Cardiac fibroblast (primary cell): Measurements from ENCODE around the gene HADHA.

Experiments used
- DNase-seq, 2 donors: peaks; one replicate each; pipeline versions ENCODE4 v3.0.0 to v3.0.0-alpha.2; 2010; ENCODE audit warnings: low read depth in 2 of 2
- H3K4me3 ChIP-seq, 2 donors: replicated peaks in 1 of 2; 1 replicate in 1 of 2; 2 replicates in 1 of 2; pipeline ENCODE4 v1.5.1; 2011; ENCODE audit warnings: low read depth in 2 of 2, low read length in 2 of 2, mild to moderate bottlenecking in 2 of 2, moderate library complexity in 1 of 2
- CTCF ChIP-seq: IDR thresholded peaks from one replicate; pipeline ENCODE4 v1.5.1; 2011; ENCODE audit warnings: low read depth, mild to moderate bottlenecking, low read length, inconsistent platforms

The HADHA gene

GRCh38 chr2:26246818-26247217 lies 2.4 kb upstream of the HADHA start:
- DNase-seq, result peak; percentile 24 to 41
- no peak for TF ChIP-seq CTCF
- no peak overlapping the region for H3K4me3 ChIP-seq

- DNase-seq, result peak; percentile 10 to 15
- TF ChIP-seq CTCF, result no peak
- peak overlapping the region; percentile 76 to 89 for H3K4me3 ChIP-seq
Measured at GRCh38 chr2:26245810-26246209, 1.4 kb upstream of the HADHA start.

- DNase-seq, result peak; percentile 23 to 32
- no peak for TF ChIP-seq CTCF
- peak overlapping the region; percentile 76 to 89 for H3K4me3 ChIP-seq
Measured at GRCh38 chr2:26245231-26245732, 850 bp upstream of the HADHA start.

- peak overlapping the region; percentile 76 to 89 for H3K4me3 ChIP-seq
- peak; percentile 32 to 53 for DNase-seq
- no peak for TF ChIP-seq CTCF
Measured at GRCh38 chr2:26243470-26244308, 743 bp downstream of the HADHA start.

GRCh38 chr2:26241928-26242436 lies 2.5 kb downstream of the HADHA start:
- TF ChIP-seq CTCF, result no peak
- no peak for DNase-seq
- no peak overlapping the region for H3K4me3 ChIP-seq

- no peak for TF ChIP-seq CTCF
- DNase-seq, result peak; percentile 23 to 57
- H3K4me3 ChIP-seq, result no peak overlapping the region
Measured at GRCh38 chr2:26238311-26238958, 6.0 kb downstream of the HADHA start.
